ENCODE data around the gene HMGB1. TPM values are rescaled to one million over a fixed set of nuclear protein-coding genes. Genes with fewer than 3 reads are reported as not detected.
A peak's percentile ranks its signal among the peaks of the same experiment; 100 is the strongest.

Gene HMGB1
- total and polyA plus RNA-seq, 2 of the 13 experiments (the other 11 are each of a cell fraction or from before 2014, with no cell fraction given): 115 to 584 TPM

DNA sequence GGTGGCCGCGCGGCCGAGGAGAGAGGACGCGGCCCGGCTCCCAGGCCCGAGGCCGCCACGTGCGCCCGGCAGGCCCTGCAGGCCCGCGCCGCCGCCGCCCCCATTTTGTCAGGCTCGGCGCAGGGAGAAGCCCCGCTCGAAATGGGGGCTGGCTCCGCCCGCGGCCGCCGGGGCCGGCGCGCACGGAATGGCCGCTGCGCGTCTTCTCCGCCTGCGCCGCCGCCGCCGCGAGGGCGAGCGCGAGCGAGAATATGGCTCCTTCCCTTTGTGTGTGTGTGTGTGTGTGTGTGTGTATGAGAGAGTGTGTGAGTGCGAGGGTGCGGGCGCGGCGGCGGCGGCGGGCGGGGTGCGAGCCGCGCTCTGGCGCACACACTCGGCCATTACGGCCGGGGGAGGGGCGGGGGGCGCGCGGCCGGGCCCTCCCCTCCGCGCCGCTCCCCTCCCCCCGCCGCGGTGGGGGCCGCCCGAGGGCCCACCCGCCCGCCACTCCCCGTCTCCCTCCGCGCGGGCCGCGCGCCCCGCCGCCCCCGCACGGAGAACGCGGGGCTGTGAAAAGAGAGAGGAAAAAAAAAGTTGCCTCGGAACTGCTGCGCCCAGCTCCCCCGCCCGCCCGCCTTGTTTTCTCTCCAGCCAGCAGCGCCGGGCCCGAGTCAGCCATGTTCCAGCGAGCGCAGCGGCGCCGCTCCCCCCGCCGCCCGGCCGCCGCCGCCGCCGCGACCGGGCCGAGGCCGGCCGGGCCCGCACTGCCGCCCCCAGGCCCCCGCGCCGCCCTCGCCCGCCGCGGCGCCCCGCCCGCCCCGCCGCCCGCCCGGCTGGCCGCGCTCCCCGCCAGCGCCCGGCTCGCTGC, 1.0 kb downstream of the HMGB1 start:
- in situ Hi-C loops (cut with HindIII; ENCODE audit: extremely low pct_ligation_motif_present, low pct_unique_long_range_greater_than_20kb) (no loop called here), intact Hi-C loops (cut with micrococcal nuclease; ENCODE audit: unreplicated experiment) (loop anchor here (1.0 to 5.0 kb wide), 3 partner anchors 57 to 341 kb away; no protein-coding TSS in a partner anchor)
- no TSS peak for BruUV-seq (replicated peaks)
- peak; percentile 65 for DNase-seq (ENCODE audit: low spot score)
- Histone ChIP-seq H3K9me3 (ENCODE audit: low read length) (no peaks in the 10 kb centered on the region), H2AFZ (ENCODE audit: low read length) (no peak overlapping the region), H3K79me2 (ENCODE audit: insufficient read depth, low read length) (peaks cover 22% of the 10 kb centered on the region), H3K27me3 (ENCODE audit: control insufficient read depth in 1 of 2, insufficient read depth in 2 of 2, low read length in 2 of 2) (no peaks in the 10 kb centered on the region; a peak in 2 of 5 replicates), H3K4me3 (replicated peaks in 1 of 3; ENCODE audit: insufficient read depth in 1 of 3, low read depth in 2 of 3, low read length in 3 of 3) (peak overlapping the region; percentile 74 to 88 (median 80)), H3K9ac (ENCODE audit: insufficient read depth, low read depth, low read length) (peak overlapping the region; percentile 85), H3K4me1 (ENCODE audit: insufficient read depth, low read length) (peaks cover 27% of the 10 kb centered on the region), H3K36me3 (replicated peaks in 1 of 2; ENCODE audit: control insufficient read depth in 1 of 2, insufficient read depth in 2 of 2, low read length in 2 of 2) (peaks cover 0 to 18% of the 10 kb centered on the region in 2 experiments; a peak in 3 of 5 replicates), H3K27ac (ENCODE audit: extremely low read length, insufficient read depth, low read length) (peak overlapping the region; percentile 88), H4K20me1 (ENCODE audit: insufficient read depth, low read length) (peaks cover 4% of the 10 kb centered on the region; the same call in 1 of the 2 replicates), H3K4me2 (ENCODE audit: low read depth, low read length) (peak overlapping the region; percentile 88)
- no peak for FAIRE-seq
- peak; percentile 60 for ATAC-seq
- 0% methylated on average over 4 of the region's 136 CpGs for WGBS (ENCODE audit: low lambda C conversion rate)
- ChIA-PET CTCF (ENCODE audit: low intra/inter-chr PET ratio, low total read pairs) (no interaction called here), POLR2A (interaction anchor here (0.6 to 1.8 kb wide), 6 partner anchors 43 to 158 kb away, joined by 3 to 11 read pairs (median 4); partner anchors contain the start of genes KATNAL1, UBE2L5 and USPL1)
- no peak for TF ChIP-seq IKZF4 (CRISPR knock-in tag; IDR thresholded peaks at IDR 0.05; ENCODE audit: borderline replicate concordance, low read depth, not compliant biosample characterization)
- TF ChIP-seq YEATS4 (CRISPR knock-in tag; IDR thresholded peaks at IDR 0.05; ENCODE audit: borderline replicate concordance): peak; percentile 85; the same call in 1 of the 2 replicates
- TF ChIP-seq ZNF281 (CRISPR knock-in tag; IDR thresholded peaks at IDR 0.05; ENCODE audit: borderline replicate concordance): peak; percentile 61; the same call in 1 of the 2 replicates
- TF ChIP-seq, protein P1, sequence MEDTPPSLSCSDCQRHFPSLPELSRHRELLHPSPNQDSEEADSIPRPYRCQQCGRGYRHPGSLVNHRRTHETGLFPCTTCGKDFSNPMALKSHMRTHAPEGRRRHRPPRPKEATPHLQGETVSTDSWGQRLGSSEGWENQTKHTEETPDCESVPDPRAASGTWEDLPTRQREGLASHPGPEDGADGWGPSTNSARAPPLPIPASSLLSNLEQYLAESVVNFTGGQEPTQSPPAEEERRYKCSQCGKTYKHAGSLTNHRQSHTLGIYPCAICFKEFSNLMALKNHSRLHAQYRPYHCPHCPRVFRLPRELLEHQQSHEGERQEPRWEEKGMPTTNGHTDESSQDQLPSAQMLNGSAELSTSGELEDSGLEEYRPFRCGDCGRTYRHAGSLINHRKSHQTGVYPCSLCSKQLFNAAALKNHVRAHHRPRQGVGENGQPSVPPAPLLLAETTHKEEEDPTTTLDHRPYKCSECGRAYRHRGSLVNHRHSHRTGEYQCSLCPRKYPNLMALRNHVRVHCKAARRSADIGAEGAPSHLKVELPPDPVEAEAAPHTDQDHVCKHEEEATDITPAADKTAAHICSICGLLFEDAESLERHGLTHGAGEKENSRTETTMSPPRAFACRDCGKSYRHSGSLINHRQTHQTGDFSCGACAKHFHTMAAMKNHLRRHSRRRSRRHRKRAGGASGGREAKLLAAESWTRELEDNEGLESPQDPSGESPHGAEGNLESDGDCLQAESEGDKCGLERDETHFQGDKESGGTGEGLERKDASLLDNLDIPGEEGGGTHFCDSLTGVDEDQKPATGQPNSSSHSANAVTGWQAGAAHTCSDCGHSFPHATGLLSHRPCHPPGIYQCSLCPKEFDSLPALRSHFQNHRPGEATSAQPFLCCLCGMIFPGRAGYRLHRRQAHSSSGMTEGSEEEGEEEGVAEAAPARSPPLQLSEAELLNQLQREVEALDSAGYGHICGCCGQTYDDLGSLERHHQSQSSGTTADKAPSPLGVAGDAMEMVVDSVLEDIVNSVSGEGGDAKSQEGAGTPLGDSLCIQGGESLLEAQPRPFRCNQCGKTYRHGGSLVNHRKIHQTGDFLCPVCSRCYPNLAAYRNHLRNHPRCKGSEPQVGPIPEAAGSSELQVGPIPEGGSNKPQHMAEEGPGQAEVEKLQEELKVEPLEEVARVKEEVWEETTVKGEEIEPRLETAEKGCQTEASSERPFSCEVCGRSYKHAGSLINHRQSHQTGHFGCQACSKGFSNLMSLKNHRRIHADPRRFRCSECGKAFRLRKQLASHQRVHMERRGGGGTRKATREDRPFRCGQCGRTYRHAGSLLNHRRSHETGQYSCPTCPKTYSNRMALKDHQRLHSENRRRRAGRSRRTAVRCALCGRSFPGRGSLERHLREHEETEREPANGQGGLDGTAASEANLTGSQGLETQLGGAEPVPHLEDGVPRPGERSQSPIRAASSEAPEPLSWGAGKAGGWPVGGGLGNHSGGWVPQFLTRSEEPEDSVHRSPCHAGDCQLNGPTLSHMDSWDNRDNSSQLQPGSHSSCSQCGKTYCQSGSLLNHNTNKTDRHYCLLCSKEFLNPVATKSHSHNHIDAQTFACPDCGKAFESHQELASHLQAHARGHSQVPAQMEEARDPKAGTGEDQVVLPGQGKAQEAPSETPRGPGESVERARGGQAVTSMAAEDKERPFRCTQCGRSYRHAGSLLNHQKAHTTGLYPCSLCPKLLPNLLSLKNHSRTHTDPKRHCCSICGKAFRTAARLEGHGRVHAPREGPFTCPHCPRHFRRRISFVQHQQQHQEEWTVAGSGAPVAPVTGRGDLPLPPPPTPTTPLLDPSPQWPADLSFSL (CRISPR knock-in tag; IDR thresholded peaks at IDR 0.05): peak; percentile 80
- TF ChIP-seq NR2F6 (IDR thresholded peaks at IDR 0.05): no peak
- no peak for TF ChIP-seq NR2F6 (CRISPR knock-in tag; IDR thresholded peaks at IDR 0.05)
- TF ChIP-seq, protein P2, sequence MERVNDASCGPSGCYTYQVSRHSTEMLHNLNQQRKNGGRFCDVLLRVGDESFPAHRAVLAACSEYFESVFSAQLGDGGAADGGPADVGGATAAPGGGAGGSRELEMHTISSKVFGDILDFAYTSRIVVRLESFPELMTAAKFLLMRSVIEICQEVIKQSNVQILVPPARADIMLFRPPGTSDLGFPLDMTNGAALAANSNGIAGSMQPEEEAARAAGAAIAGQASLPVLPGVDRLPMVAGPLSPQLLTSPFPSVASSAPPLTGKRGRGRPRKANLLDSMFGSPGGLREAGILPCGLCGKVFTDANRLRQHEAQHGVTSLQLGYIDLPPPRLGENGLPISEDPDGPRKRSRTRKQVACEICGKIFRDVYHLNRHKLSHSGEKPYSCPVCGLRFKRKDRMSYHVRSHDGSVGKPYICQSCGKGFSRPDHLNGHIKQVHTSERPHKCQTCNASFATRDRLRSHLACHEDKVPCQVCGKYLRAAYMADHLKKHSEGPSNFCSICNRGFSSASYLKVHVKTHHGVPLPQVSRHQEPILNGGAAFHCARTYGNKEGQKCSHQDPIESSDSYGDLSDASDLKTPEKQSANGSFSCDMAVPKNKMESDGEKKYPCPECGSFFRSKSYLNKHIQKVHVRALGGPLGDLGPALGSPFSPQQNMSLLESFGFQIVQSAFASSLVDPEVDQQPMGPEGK (CRISPR knock-in tag; IDR thresholded peaks at IDR 0.05): peak; percentile 89
- no peak for TF ChIP-seq NCOA2 (CRISPR knock-in tag; IDR thresholded peaks at IDR 0.05)
- TF ChIP-seq, protein P3, sequence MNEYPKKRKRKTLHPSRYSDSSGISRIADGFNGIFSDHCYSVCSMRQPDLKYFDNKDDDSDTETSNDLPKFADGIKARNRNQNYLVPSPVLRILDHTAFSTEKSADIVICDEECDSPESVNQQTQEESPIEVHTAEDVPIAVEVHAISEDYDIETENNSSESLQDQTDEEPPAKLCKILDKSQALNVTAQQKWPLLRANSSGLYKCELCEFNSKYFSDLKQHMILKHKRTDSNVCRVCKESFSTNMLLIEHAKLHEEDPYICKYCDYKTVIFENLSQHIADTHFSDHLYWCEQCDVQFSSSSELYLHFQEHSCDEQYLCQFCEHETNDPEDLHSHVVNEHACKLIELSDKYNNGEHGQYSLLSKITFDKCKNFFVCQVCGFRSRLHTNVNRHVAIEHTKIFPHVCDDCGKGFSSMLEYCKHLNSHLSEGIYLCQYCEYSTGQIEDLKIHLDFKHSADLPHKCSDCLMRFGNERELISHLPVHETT (CRISPR knock-in tag; conservative IDR thresholded peaks at IDR 0.05): no peak

Measured in HepG2 (cell line).